HL-60/S4 treated with phorbol 12-myristate 13-acetate at 8.2 ng/mL for 4 days and 3 days (cell line): ENCODE results near the gene RAB5A.
"Not testable (repeated sequence)": the region's sequence is repeated elsewhere in the genome, so short reads cannot be mapped to it uniquely, and the experiment has no call there.

Experiments used
- in situ Hi-C: fragments of 300-500 bp; cut with MboI; formaldehyde crosslinking; loops from 2 replicates; pipeline ENCODE4 v1.15.0; 2022; ENCODE audit warnings: low sequenced_read_pairs

Gene RAB5A

GRCh38 chr3:19946832-19947548, at the start of gene RAB5A:
TSS of gene RAB5A (plus strand) at chr3:19947097. CDS start at chr3:19950899, 3,802 bp downstream.
- in situ Hi-C loops, result no loop called here

GRCh38 chr3:19898721-19899120, 48.2 kb upstream of the RAB5A start:
- in situ Hi-C loops, result no loop called here

GRCh38 chr3:19899264-19899663, 47.6 kb upstream of the RAB5A start:
- in situ Hi-C loops, result no loop called here

GRCh38 chr3:19899833-19900232, 47.1 kb upstream of the RAB5A start:
- in situ Hi-C loops, result not testable (repeated sequence)

GRCh38 chr3:19901337-19901736, 45.6 kb upstream of the RAB5A start:
- in situ Hi-C loops, result no loop called here

- in situ Hi-C loops, result no loop called here
Observed at GRCh38 chr3:19901918-19902317, 45.0 kb upstream of the RAB5A start.

- in situ Hi-C loops, result no loop called here
Observed at GRCh38 chr3:19903649-19904048, 43.2 kb upstream of the RAB5A start.

- in situ Hi-C loops, result no loop called here
Observed at GRCh38 chr3:19907523-19907922, 39.4 kb upstream of the RAB5A start.

- in situ Hi-C loops, result no loop called here
Observed at GRCh38 chr3:19911452-19911851, 35.4 kb upstream of the RAB5A start.

GRCh38 chr3:19917167-19917566, 29.7 kb upstream of the RAB5A start:
- in situ Hi-C loops, result no loop called here

GRCh38 chr3:19920401-19921080, 26.4 kb upstream of the RAB5A start:
- in situ Hi-C loops, result no loop called here

GRCh38 chr3:19931180-19931692, 15.7 kb upstream of the RAB5A start:
- in situ Hi-C loops, result no loop called here

GRCh38 chr3:19931767-19932188, 15.1 kb upstream of the RAB5A start:
- in situ Hi-C loops, result no loop called here

- in situ Hi-C loops, result no loop called here
Observed at GRCh38 chr3:19932422-19932821, 14.5 kb upstream of the RAB5A start.

GRCh38 chr3:19934098-19934566, 12.8 kb upstream of the RAB5A start, which contains the start of gene EFHB:
TSS of gene EFHB (minus strand) at chr3:19934217. CDS start at chr3:19934018, 199 bp downstream.
- in situ Hi-C loops, result no loop called here

GRCh38 chr3:19937459-19938294, 9.2 kb upstream of the RAB5A start:
- in situ Hi-C loops, result no loop called here

- in situ Hi-C loops, result no loop called here
Observed at GRCh38 chr3:19938295-19938627, 8.6 kb upstream of the RAB5A start.

- in situ Hi-C loops, result no loop called here
Observed at GRCh38 chr3:19940643-19941042, 6.3 kb upstream of the RAB5A start.

- in situ Hi-C loops, result no loop called here
Observed at GRCh38 chr3:19945534-19945933, 1.4 kb upstream of the RAB5A start.

GRCh38 chr3:19945969-19946831, 697 bp upstream of the RAB5A start:
- in situ Hi-C loops, result no loop called here
